ENCODE results near the gene GALNT17. TPM values are rescaled to one million over a fixed set of nuclear protein-coding genes. Genes with fewer than 3 reads are reported as not detected.

GALNT17 gene
- total RNA-seq, 1 donor = not detected

DNA sequence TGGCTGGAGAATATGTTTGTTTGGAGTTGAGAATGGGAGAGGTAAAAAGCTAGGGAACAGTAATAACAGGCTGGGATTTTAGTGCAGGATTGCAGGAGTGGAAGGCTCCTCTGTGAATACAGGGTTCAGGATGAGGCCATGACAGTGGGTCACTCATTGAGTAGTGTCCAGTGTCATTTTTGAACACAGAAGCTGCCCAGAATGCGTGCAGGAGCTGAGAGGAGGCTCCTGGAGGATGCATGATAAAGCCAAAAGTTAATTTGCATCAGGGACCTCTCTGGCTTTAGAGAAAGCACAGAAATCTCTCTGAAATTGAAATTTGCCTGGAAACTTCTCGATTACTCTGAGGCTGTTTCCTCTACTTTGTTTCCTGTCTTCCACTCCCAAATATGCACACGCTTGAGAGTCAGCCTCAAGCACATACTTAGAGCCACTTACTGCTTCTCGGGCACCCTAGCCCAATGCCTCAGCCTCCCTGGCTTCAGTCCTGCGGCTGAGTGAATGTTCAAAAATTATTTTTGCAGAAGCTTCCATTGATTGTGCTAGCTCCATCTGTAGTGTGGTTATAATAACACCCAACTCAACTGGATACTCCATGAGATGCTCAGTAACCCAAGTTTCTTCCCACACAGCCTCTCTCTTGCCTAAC, 1.8 kb upstream of the GALNT17 start:
- TF ChIP-seq, protein P1, sequence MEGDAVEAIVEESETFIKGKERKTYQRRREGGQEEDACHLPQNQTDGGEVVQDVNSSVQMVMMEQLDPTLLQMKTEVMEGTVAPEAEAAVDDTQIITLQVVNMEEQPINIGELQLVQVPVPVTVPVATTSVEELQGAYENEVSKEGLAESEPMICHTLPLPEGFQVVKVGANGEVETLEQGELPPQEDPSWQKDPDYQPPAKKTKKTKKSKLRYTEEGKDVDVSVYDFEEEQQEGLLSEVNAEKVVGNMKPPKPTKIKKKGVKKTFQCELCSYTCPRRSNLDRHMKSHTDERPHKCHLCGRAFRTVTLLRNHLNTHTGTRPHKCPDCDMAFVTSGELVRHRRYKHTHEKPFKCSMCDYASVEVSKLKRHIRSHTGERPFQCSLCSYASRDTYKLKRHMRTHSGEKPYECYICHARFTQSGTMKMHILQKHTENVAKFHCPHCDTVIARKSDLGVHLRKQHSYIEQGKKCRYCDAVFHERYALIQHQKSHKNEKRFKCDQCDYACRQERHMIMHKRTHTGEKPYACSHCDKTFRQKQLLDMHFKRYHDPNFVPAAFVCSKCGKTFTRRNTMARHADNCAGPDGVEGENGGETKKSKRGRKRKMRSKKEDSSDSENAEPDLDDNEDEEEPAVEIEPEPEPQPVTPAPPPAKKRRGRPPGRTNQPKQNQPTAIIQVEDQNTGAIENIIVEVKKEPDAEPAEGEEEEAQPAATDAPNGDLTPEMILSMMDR (IDR thresholded peaks at IDR 0.05; ENCODE audit: insufficient read depth, low read depth, low read length) = no peak
- H3K4me3 ChIP-seq (ENCODE audit: low read depth, low read length) = no peak overlapping the region
- no peak for DNase-seq (ENCODE audit: low read depth)

DNA sequence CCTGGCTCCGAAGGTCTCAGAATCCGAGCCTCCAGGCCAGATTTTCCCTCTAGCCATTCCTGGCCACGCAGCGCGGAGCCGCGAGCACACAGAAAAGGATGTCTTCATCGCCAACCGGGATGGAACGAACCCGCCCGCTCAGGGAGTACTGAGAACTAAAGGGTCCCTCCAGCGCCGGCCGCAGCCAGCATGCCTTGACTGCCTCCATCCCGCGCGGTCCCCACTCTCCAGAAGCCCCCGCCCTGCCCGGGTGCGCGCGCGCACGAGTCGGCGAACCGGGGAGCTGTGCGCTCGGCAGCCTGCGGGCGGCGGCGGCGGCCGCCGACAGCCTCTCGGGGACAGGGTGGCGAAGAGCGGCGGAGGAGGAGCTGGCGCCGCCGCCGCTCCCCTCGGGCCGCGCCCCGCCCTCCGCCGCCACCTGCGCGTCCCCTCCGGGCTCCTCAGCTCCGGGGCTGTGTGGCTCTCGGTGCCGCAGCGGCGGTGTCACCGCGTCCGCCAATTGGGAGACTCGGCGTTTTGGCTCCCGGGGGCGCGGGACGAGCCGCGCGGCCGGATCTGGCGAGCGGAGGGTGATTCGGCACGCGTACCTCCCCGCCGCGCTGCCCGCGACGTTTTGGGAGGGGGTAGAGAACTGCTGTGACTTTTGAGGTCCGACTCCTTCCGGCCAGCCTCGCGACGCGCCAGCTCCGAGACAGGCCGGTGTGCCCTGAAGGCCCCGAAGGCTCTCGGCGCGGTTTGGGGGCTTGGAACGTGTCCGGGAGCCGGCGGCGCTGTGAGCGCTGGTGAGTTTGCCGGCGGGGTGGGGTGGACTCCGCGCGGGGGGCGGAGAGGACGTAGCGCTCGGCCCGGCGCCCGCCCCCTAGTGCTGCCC, 453 bp upstream of the GALNT17 start:
- no peak for DNase-seq (ENCODE audit: low read depth)
- TF ChIP-seq, protein P1 (IDR thresholded peaks at IDR 0.05; ENCODE audit: insufficient read depth, low read depth, low read length) = no peak
- H3K4me3 ChIP-seq (ENCODE audit: low read depth, low read length) = no peak overlapping the region

DNA sequence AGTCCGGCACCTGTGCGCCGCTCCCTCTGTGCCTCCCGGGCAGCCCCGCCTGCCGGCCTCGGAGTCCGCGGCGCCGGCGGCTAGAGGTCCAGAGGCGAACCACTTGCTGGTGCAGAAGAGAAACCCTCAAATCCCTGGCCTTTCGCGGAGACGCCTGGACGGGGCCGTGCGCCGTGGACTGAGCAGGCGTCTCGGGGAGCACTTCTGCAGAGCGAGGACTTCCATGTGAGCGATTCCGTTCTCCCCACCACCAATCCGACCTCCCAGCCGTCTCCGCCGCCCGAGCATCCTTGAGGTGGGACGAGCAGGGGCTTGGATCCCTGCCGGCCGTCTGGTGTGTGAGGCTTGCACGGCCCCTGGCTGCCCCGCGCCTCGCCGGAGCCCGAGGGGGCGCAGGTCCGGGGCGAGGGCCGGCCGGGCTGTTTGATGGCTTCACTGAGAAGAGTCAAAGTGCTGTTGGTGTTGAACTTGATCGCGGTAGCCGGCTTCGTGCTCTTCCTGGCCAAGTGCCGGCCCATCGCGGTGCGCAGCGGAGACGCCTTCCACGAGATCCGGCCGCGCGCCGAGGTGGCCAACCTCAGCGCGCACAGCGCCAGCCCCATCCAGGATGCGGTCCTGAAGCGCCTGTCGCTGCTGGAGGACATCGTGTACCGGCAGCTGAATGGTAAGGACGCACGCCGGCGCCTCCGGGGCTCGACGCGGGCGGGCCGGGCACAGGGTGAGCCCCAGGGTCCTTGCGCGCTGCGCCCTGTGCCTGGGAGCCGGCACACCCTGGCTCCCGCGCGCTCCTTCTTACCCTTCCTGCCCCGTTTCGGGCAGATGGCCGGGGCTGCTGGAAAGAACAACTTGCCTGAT, 660 bp downstream of the GALNT17 start:
- DNase-seq (ENCODE audit: low read depth) = no peak
- H3K4me3 ChIP-seq (ENCODE audit: low read depth, low read length) = no peak overlapping the region
- TF ChIP-seq, protein P1 (IDR thresholded peaks at IDR 0.05; ENCODE audit: insufficient read depth, low read depth, low read length) = no peak

DNA sequence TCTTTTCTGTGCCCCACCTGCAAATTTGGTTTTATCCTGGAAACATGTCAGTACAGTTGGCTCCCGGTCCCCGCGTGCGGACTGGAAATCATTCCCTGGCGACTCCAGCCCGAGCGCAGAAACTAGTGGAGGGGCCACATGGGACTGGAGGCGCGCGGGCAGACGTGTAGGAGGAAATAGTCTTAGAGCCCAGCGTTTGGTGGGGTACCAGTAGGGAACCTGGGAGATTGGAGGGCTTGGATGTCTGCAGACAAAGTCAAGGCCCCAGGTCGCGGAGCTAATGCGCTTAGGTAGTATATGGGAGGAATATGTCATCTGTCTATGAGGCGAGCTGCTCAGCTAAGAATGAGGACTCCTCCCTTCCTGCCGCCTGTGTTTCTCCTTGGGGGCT, 1.3 kb downstream of the GALNT17 start:
- H3K4me3 ChIP-seq (ENCODE audit: low read depth, low read length) = no peak overlapping the region
- TF ChIP-seq, protein P1 (IDR thresholded peaks at IDR 0.05; ENCODE audit: insufficient read depth, low read depth, low read length) = no peak
- DNase-seq (ENCODE audit: low read depth) = no peak

DNA sequence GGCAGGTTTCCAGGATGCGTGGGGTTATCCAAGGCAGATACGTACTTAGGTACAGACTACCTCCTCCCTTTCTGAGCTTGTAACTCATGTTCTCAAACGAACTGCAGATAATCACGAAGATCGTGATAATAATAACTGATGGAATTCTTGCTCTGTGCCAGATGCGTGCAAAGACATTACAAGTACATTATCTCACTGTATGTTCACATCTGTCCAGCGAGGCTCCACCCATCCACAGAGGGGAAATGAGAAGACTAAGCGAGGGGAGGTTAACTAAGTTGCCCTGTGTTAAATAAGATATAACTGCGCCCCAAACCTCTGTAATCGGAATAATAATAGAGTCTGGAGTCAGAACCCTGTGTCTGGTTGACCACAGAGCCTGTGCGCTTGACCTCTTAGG, 1.9 kb downstream of the GALNT17 start:
- no peak overlapping the region for H3K4me3 ChIP-seq (ENCODE audit: low read depth, low read length)
- DNase-seq (ENCODE audit: low read depth) = no peak
- TF ChIP-seq, protein P1 (IDR thresholded peaks at IDR 0.05; ENCODE audit: insufficient read depth, low read depth, low read length) = no peak

DNA sequence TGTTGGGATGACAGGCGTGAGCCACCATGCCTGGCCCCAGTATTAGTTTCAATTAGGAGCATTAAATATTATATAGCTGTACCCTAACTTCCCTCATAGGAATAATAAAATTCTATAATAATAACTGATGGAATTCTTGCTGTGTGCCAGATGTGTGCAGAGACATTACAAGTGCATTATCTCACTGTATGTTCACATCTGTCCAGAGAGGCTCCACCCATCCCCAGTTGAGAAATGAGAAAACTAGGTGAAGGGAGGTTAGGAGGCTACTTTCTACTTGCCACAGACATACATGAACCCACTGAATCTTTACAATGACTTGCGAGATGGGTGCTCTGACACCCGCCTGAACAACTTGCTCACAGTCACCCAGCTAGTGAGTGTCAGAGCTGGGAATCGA, 3.2 kb downstream of the GALNT17 start:
- H3K4me3 ChIP-seq (ENCODE audit: low read depth, low read length) = no peak overlapping the region
- DNase-seq (ENCODE audit: low read depth) = no peak
- TF ChIP-seq, protein P1 (IDR thresholded peaks at IDR 0.05; ENCODE audit: insufficient read depth, low read depth, low read length) = no peak

Data from fibroblast of villous mesenchyme (primary cell).